Medulla oblongata (tissue), 1 donor: ENCODE results near the gene KRTAP1-3.
"Not testable (repeated sequence)": the region's sequence is repeated elsewhere in the genome, so short reads cannot be mapped to it uniquely, and the experiment has no call there.

Source experiments
- DNase-seq: peaks from one replicate; pipeline ENCODE4 v3.0.0-alpha.2; 2015; ENCODE audit errors: extremely low spot score

The KRTAP1-3 gene

GRCh38 chr17:41010441-41010840 is 24.2 kb downstream of the KRTAP1-3 start:
- no peak for DNase-seq

GRCh38 chr17:41009936-41010335 is 24.7 kb downstream of the KRTAP1-3 start:
- no peak for DNase-seq

GRCh38 chr17:41009301-41009760 is 25.3 kb downstream of the KRTAP1-3 start:
- DNase-seq = no peak

GRCh38 chr17:41008811-41009210 is 25.9 kb downstream of the KRTAP1-3 start, which contains the start of gene KRTAP3-1:
Gene KRTAP3-1 (minus strand): TSS chr17:41009128. CDS start chr17:41009074, 54 bp downstream.
- no peak for DNase-seq

GRCh38 chr17:41004397-41004796 is 30.3 kb downstream of the KRTAP1-3 start:
- DNase-seq = no peak

- no peak for DNase-seq
These were observed 30.7 kb downstream of the KRTAP1-3 start for GRCh38 chr17:41003926-41004325.

GRCh38 chr17:41002814-41003213 is 31.9 kb downstream of the KRTAP1-3 start:
- DNase-seq = no peak

- no peak for DNase-seq
These were observed 32.9 kb downstream of the KRTAP1-3 start for GRCh38 chr17:41001795-41002194.

DNA sequence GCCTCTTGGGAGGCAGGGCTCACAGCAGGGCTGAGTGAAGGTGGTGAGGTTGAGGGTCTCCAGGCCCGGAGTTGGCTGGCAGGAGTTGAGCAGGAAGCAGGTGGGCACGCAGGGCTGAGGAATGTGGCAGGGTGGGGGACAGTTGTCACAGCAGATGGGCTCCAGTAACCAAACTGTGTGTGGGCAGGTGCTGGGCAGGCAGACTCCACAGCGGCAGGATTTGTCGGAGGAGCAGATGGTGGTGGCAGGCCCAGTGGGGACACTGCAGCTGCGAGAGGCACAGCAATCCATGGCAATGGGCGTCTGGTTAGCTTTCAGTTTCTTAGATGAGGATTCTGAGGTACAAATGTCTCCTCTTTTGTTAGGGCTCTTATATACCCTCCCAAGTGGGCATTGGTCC is 35.1 kb downstream of the KRTAP1-3 start, which contains the start of gene KRTAP3-2:
Gene KRTAP3-2 (minus strand): TSS at position 344 of the 400 bp plus-strand sequence. CDS start 53 bp downstream, at position 291.
- not testable (repeated sequence) for DNase-seq

DNA sequence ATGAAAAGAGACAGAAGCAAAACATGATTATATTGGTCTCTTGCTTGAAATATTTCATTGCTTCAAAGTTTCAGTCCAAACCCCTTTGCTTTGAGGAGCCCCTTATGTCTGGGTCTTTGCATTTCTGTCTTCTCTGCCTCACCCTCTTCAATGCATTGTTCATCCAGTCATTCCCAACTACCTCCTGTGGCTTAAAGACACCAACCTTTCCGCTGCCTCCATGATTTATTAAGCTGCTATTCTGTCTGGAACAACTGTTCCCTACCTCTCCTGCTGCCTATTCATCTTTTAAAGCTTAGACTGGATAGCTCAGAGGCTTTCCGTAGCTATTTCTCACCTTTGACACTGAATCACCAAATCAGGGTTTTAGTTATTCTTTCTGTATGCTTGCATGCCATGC is 37.3 kb downstream of the KRTAP1-3 start:
- no peak for DNase-seq

- DNase-seq = no peak
These were observed 37.8 kb downstream of the KRTAP1-3 start for GRCh38 chr17:40996829-40997228.

GRCh38 chr17:40995116-40995515 is 39.6 kb downstream of the KRTAP1-3 start:
- no peak for DNase-seq

DNA sequence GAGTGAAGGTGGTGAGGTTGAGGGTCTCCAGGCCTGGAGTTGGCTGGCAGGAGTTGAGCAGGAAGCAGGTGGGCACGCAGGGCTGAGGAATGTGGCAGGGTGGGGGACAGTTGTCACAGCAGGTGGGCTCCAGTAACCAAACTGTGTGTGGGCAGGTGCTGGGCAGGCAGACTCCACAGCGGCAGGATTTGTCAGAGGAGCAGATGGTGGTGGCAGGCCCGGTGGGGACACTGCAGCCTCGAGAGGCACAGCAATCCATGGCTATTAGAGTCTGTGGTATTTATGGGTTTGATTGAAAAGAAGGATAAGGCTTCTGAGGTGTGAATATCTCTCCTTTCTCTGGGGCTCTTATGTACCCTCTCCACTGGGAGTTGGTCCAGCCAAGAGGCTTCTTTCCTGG is 40.8 kb downstream of the KRTAP1-3 start, which contains the start of gene KRTAP3-3:
Gene KRTAP3-3 (minus strand): TSS at position 326 of the 400 bp plus-strand sequence. CDS start 67 bp downstream, at position 259.
- DNase-seq = no peak

DNA sequence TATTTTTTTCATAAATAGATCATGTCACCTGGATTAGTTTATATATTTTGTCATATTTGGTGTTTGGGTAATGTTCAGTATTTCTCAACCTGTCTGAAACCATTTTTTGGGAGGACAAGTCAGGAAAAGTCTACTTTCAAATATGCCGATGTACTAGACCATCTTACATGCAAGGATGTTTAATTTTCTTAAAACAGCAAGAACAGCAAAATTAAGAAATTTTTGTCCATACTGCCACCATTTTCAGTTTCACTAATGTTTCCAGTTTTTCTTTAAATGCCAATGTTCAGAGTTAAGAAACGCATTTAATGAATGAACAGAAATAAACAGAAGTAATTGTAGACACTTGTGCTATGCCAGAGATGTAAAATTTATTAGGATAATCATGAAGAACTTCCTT is 41.6 kb downstream of the KRTAP1-3 start:
- DNase-seq = no peak

DNA sequence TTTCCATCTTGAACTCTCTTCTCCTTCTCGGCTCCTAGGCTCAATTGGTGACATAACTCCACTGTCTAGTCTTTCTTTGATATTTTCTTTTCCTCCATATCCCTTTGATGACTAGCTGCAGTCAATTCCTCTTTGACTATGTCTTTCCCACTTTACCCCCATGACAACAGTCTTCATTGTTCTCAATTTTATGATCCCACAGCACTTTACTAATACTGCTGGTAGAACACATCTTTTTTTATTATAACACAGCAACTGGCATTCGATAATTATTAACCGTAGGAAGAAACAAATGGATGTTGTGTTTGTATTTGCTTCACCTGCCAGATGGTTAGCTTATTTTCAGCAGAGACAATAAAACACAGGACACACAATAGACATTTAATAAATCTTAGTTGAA is 42.0 kb downstream of the KRTAP1-3 start:
- DNase-seq = no peak

- DNase-seq = no peak
These were observed 47.8 kb downstream of the KRTAP1-3 start for GRCh38 chr17:40986920-40987319.

DNA sequence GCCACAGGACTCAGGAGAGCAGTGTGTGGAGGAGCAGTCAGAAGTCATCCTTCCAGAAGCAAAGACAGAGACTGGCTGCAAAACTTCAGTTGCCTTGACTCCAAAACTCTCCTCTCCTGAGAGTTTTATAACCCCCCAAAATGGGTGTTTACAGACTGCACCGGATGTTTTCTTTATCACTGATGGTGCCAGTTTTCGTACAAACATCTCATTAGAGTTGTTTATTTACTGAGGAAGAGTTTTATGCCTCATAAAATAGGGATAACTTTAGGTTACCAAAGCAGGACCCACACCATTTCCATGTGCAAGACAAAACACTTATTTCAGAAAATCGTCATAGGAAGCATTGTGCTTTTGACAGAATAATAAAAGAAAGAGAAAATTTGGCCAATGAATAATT is 50.4 kb downstream of the KRTAP1-3 start, which contains the start of gene KRT40:
Gene KRT40 (minus strand): TSS at position 101 of the 400 bp plus-strand sequence. CDS start 53 bp downstream, at position 48.
- no peak for DNase-seq
